GM21360 (cell line): Measurements from ENCODE around the gene NAT9.

Source experiments
- ATAC-seq: cut with Tn5 transposase; IDR thresholded peaks from one replicate; pipeline ENCODE4 v1.9.1; 2021; ENCODE audit warnings: mild to moderate bottlenecking, moderate library complexity; ENCODE audit not compliant: unreplicated experiment

NAT9 gene

DNA sequence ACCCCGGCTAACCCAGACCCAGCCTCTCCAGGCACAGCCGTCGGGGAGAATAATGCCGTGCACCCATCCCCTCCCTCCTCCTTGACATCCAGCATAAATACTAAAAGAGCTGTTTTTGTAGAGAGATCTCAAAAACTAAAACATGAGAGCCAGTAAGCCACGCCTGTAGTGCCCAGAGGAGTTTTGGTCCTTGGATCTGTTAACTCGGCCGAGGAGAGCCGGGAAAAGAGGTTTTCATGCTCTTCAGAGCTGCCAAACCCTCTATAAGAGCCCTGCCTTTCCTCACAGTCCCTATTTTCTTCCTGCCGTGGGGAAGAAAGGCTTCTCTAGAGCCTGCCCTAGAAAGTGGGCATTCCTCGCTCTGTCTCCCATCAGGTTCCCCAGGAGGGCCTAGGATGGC lies 30.2 kb upstream of the NAT9 start:
- no peak for ATAC-seq

GRCh38 chr17:74805591-74805991 lies 29.4 kb upstream of the NAT9 start:
- ATAC-seq: no peak

DNA sequence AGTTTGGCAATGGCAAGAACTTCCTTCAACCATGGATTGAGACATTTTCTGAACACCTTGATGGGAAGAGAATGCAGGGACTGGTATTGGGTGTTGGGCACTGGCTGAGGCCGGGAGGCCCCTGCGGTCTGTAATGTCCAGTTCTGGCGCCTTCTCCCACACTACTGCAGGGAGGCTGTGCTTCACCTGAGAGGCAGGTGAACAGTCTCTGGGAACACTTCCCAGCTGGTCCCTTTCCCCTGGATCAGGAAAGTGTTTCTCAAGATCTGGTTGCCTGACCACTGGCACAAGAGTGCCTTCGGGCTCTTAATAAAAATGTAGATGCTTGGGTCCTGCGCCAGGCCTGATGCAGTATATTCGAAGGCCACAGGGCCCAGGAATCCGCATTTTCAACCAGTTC lies 28.5 kb upstream of the NAT9 start:
- ATAC-seq: no peak

GRCh38 chr17:74803971-74804370 lies 27.8 kb upstream of the NAT9 start:
- no peak for ATAC-seq

GRCh38 chr17:74803388-74803930 lies 27.3 kb upstream of the NAT9 start:
- no peak for ATAC-seq

GRCh38 chr17:74801896-74802295 lies 25.8 kb upstream of the NAT9 start:
- no peak for ATAC-seq

- ATAC-seq: no peak
Measured at GRCh38 chr17:74800531-74800930, 24.4 kb upstream of the NAT9 start.

DNA sequence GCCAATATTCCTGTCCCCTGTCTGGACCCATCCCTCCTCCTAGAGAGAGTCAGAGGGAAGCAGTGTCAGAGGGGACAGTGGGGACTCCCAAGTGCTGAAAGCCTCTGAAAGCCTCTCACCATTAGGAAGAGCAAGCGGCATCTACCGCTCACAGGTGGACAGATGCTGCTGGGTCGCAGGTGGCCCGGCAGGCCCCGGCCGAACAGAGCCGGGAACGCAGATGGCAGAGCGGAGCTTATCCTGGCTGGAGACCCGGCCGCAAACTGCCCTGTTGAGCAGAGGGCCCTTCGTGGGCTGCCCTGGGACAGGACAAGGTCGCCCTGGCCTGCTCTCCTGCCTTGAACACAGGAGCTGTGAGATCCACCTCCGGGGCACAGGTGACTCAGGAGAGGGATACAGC lies 23.0 kb upstream of the NAT9 start:
- ATAC-seq: no peak

- no peak for ATAC-seq
Measured at GRCh38 chr17:74798239-74798707, 22.1 kb upstream of the NAT9 start.

DNA sequence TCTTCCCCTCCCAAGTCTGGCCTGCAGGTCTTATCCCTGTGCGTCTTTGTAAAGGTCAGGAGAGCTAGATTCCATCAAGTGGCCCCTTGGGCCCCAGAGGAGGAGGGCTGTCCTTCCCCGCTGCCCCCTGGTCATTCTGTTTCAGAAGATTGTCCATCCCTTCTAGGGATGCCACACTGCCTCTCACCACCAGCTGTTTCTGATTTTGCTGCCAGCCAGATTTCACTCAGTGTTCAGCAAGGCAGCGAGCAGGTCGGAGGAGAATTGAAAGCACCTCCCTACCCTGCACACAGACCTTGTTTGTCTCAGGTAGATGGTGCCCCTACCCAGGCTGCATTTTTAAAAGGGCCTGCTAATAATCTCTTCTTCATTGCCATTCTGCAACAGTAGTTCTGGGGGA lies 21.7 kb upstream of the NAT9 start:
- ATAC-seq: no peak

DNA sequence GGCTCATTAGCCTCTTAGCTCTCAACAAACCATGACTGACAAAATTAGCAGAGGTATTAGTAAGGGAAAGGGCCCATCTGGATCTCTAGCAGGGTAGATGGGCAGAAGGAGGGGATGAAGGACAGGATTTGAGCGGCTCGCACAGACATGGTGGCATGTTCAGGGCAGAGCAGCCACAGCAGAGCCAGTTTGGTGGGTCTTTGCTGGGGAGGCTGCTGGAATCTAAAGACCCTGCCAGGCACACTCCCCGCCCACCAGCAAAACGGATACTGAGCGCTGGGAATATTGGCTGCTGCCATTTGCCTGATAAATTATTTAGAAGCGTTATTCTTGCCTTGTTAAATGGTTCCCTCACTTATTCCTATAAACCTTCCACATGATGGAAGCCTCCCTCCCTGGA lies 20.7 kb upstream of the NAT9 start:
- no peak for ATAC-seq

DNA sequence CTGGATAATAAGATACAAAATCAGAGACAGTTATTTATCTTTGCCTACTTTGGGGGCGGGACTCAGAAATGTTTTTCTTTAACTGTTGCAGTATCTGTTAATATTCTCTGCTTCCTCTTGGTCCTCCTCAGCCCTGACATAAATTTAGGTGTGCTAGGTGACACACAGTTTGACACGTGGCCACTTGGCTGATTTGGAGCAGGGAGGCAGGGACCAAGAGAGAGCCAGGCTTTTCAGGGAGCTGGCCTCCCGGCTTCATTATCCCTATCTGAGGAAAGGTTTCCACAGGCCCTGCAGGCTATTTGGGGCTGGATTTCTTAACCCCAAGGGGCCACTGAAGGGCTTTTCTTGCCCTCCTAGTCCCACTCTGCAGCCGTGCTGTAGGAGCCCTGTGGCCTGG lies 20.1 kb upstream of the NAT9 start:
- ATAC-seq: no peak

DNA sequence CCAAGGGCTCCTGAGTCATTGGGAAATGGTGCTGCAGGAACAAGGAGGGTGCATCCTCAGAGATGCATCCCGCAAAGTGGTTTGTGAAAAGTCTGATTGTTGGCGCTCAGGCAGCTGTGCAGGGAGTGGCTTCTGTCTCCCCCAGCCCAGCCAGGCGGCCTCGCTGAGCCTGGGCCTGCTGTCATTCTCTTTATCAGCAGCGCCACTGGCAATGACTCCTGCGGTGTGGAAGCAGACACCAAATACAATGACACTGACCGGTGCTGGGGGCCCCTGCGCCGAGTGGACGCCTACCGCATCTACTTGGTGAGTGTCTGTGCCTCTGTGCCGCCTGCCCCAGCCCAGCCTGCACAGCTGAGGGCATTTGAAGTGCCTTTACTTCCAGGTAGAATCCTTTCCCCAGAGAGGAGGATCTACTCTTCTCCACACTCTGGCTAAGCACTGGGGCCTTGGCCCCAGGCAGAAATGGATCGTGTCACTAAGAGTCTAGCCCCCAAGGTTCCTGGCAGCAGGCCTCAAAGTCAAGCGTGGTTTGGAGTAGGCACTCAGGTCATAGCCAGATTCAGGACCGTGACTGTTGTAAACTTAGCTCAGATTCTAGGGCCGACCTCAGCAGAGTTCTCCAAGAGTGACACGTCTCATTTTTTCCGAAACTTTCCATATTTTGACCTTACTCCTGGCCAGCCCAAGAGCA lies 19.3 kb upstream of the NAT9 start:
- ATAC-seq: no peak

- ATAC-seq: no peak
Measured at GRCh38 chr17:74792586-74793105, 16.5 kb upstream of the NAT9 start.

DNA sequence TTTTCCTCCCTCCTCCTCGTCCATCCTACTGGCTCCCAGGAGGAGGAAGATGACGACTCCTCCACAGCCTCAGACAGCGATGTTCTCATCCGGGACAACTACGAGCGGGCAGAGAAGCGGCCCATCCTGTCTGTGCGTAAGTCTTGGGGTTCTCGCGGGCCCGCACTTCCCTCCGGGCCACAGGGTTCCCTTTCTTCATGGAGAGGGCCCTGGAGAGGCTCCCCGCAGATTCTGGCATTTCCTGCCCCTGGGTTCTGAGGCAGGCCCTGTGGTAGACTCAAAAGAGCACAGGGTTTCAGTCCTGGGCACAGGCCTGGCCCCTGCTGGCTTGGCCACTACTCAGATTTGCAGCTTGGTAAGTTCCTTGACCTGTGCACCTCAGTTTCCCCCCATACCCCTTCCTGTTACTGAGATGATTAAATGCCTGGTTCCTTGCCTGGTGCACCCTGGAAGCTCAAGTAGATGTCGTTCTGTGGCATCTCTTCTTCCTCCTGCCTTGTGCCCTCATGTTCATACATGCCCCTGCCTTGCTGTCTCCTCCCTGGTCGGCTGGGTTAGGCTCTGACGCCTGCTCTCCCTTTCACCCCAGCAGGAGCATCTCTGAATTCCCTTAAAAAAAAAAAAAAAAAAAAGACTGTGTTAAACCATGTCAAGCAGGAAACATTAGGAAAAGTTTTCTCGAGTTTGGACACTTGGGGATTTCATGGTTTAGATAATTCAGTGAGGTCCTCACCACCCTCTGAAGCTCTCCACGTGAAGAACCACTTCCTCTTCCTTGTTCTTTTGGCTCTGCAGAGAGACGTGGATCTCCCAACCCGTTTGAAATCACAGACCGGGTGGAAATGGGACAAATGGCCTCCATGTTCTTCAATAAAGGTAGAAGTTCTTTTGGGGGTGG lies 14.3 kb upstream of the NAT9 start:
- no peak for ATAC-seq

- ATAC-seq: no peak
Measured at GRCh38 chr17:74786431-74787055, 10.4 kb upstream of the NAT9 start.

DNA sequence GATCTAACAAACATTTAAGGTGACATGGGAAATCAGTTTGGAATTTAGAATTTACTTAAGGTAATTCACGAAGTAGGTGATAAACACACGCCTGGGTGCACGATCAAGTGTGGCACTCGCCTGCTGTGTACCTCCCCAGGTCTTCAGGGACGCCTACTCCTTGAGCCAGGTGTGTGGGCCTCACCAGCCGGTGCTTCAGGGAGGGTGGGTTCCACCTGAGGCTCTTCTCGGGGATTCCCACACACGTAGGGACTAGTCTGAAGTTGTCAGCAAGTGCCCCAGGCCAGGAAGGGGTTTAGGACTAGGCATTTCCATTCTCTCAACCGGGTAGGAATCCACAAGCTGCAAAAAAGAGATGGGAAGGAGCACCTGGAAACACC lies 9.8 kb upstream of the NAT9 start:
- ATAC-seq: no peak

GRCh38 chr17:74785096-74785980 lies 9.2 kb upstream of the NAT9 start:
- no peak for ATAC-seq

DNA sequence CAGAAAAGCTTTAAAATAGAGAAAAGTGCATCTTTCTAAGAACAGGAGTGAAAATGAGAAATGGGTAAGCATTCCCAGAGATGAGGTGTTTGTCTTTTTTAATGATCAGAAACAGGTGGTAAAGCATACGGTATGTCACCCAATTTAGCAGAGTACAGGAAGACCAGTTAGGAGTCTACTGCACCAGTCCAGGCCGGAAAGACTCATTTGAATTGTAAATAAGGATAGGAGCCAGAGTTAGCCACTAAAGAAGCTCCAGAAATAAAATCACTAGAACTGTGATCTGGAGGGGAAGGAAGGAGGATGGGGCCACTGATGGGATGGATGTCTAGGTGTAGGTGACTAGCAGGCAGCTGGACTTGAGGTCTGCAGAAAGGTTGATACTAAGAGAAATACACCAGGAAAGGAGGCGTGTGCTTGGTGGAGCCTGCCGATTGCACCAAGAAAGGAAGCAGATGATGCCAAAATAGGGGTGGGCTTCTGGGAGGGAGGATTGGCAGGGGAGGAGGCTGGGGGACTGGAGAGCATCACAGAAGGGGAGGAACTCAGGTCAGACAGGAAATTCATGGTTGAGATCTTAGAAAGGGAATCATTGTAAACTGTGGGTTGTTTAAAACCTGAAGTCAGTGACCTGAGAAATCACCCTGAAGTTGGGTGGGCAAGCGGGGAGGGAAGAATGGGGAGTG lies 8.1 kb upstream of the NAT9 start:
- no peak for ATAC-seq

- no peak for ATAC-seq
Measured at GRCh38 chr17:74782571-74782970, 6.4 kb upstream of the NAT9 start.
